GM12865 (cell line): Measurements from ENCODE around the gene DDX50.

ENCODE experiments used
- DNase-seq: peaks from one replicate; pipeline ENCODE4 v3.0.0; 2010; ENCODE audit warnings: low read depth
- H3K4me3 ChIP-seq: 2 replicates; pipeline ENCODE4 v1.5.1; 2011; ENCODE audit warnings: mild to moderate bottlenecking, low read depth, low read length, control low read depth
- CTCF ChIP-seq: IDR thresholded peaks from 2 replicates; pipeline ENCODE4 v1.5.1; 2011; ENCODE audit warnings: low read length, control low read depth, low read depth, inconsistent platforms; ENCODE audit not compliant: insufficient read depth; ENCODE audit errors: missing control alignments

The DDX50 gene

GRCh38 chr10:68870061-68870460, 31.1 kb upstream of the DDX50 start:
- DNase-seq: no peak
- no peak overlapping the region for H3K4me3 ChIP-seq
- TF ChIP-seq CTCF: no peak

- peak; percentile 4 for DNase-seq
- H3K4me3 ChIP-seq: no peak overlapping the region
- TF ChIP-seq CTCF: no peak
These were observed 30.5 kb upstream of the DDX50 start for GRCh38 chr10:68870545-68871104.

GRCh38 chr10:68871105-68871711, 29.9 kb upstream of the DDX50 start:
- TF ChIP-seq CTCF: no peak
- H3K4me3 ChIP-seq: no peak overlapping the region

GRCh38 chr10:68871731-68872342, 29.3 kb upstream of the DDX50 start:
- no peak overlapping the region for H3K4me3 ChIP-seq
- TF ChIP-seq CTCF: no peak
- DNase-seq: no peak

More at GRCh38 chr10:68871105-68871711, 29.9 kb upstream of the DDX50 start:
- no peak for DNase-seq

GRCh38 chr10:68876246-68877138, 24.6 kb upstream of the DDX50 start:
- no peak for DNase-seq
- H3K4me3 ChIP-seq: no peak overlapping the region

More at GRCh38 chr10:68876246-68877138, 24.6 kb upstream of the DDX50 start:
- TF ChIP-seq CTCF: no peak
